Natural killer cell (primary cell): ENCODE data around the gene DIAPH3. TPM values are rescaled to one million over a fixed set of nuclear protein-coding genes. Genes with fewer than 3 reads are reported as not detected.

Source experiments
- ATAC-seq, 3 donors: fragments of 150-1000 bp in 2 of 3; fragments of 200-7000 bp in 1 of 3; cut with Tn5 transposase; 1 replicate in 1 of 3; 2 replicates in 2 of 3; pipeline ENCODE4 v1.10.0; 2021; ENCODE audit warnings: mild to moderate bottlenecking in 2 of 3, moderate library complexity in 2 of 3
- DNase-seq, 2 donors: peaks; one replicate each; pipeline versions ENCODE4 v3.0.0 to v3.0.0-alpha.2; 2013 to 2021; ENCODE audit warnings: mixed read lengths in 1 of 2
- H3K27ac ChIP-seq: one replicate; pipeline ENCODE4 v1.5.1; 2013; ENCODE audit warnings: mild to moderate bottlenecking, low read length
- H3K27me3 ChIP-seq: one replicate; pipeline ENCODE4 v1.6.1; 2013; ENCODE audit warnings: low read length; ENCODE audit not compliant: control insufficient read depth, insufficient read depth
- H3K36me3 ChIP-seq: one replicate; pipeline ENCODE4 v1.6.1; 2013; ENCODE audit warnings: low read length; ENCODE audit not compliant: control insufficient read depth, insufficient read depth
- H3K4me1 ChIP-seq: one replicate; pipeline ENCODE4 v1.6.1; 2013; ENCODE audit warnings: low read length; ENCODE audit not compliant: control insufficient read depth, insufficient read depth
- H3K4me3 ChIP-seq: one replicate; pipeline ENCODE4 v1.5.1; 2013; ENCODE audit warnings: low read length
- H3K9me3 ChIP-seq: one replicate; pipeline ENCODE4 v1.6.1; 2013; ENCODE audit warnings: low read length; ENCODE audit not compliant: control insufficient read depth, insufficient read depth
- H3K27ac Mint-ChIP-seq, 2 donors: one replicate each; pipeline ENCODE4 v1.8.0; 2022; ENCODE audit warnings: mild to moderate bottlenecking in 2 of 2, mixed read lengths in 2 of 2, moderate library complexity in 1 of 2
- H3K27me3 Mint-ChIP-seq, 2 donors: one replicate each; pipeline ENCODE4 v1.8.0; 2022; ENCODE audit warnings: low read depth in 2 of 2, mixed read lengths in 2 of 2
- H3K36me3 Mint-ChIP-seq: one replicate; pipeline ENCODE4 v1.8.0; 2022; ENCODE audit warnings: mixed read lengths
- H3K4me1 Mint-ChIP-seq, 2 donors: one replicate each; pipeline ENCODE4 v1.8.0; 2022; ENCODE audit warnings: mixed read lengths in 2 of 2
- H3K4me3 Mint-ChIP-seq: one replicate; pipeline ENCODE4 v1.8.0; 2022; ENCODE audit warnings: mild to moderate bottlenecking, moderate library complexity, mixed read lengths
- H3K9me3 Mint-ChIP-seq, 2 donors: one replicate each; pipeline ENCODE4 v1.8.0; 2022; ENCODE audit warnings: mixed read lengths in 2 of 2
- CTCF ChIP-seq: fragments of 200-600 bp; IDR thresholded peaks from one replicate; pipeline ENCODE4 v1.8.0; 2022; ENCODE audit warnings: antibody characterized with exemption
- WGBS: methylation state at CpG from one replicate; pipeline ENCODE4 v1.1.7; 2013; ENCODE audit warnings: missing lambda C conversion rate; ENCODE audit not compliant: insufficient coverage; 5-methylcytosine and 5-hydroxymethylcytosine counted together
- intact Hi-C: fragments of 100-400 bp; cut with micrococcal nuclease; formaldehyde crosslinking; loops from one replicate; pipeline ENCODE4 v1.14.2; 2022
- total RNA-seq, 4 donors: library from RNA; stranded (reverse); fragments of 120-200 nt in 1 of 4; gene quantifications; one replicate each; pipeline versions ENCODE4 v1.2.3 to v1.2.4, GENCODE V29; 2013 to 2022

DIAPH3 gene
- total RNA-seq, 3 donors from 2014 or later (not counting 1 experiment from before 2014, with no cell fraction given): 0.54 to 1.0 (median 0.98) TPM

GRCh38 chr13:59982631-59983382 lies 180.9 kb downstream of the DIAPH3 start:
- DNase-seq (no peak), ATAC-seq (no peak)
- no peak for TF ChIP-seq CTCF
- Histone ChIP-seq H3K36me3 (no peaks in the 10 kb centered on the region), H3K9me3 (no peaks in the 10 kb centered on the region), H3K4me1 (no peaks in the 10 kb centered on the region), H3K27ac (no peak overlapping the region), H3K27me3 (no peaks in the 10 kb centered on the region), H3K4me3 (no peak overlapping the region)
- 100% methylated on average over 2 of the region's 7 CpGs for WGBS
- Mint-ChIP-seq H3K36me3 (no peaks in the 10 kb centered on the region), H3K9me3 (peaks cover 0 to under 1% of the 10 kb centered on the region in 2 donors), H3K4me3 (no peak overlapping the region), H3K27me3 (no peaks in the 10 kb centered on the region), H3K27ac (no peak overlapping the region), H3K4me1 (peaks cover 0 to 5% of the 10 kb centered on the region in 2 donors)
- intact Hi-C loops: no loop called here

DNA sequence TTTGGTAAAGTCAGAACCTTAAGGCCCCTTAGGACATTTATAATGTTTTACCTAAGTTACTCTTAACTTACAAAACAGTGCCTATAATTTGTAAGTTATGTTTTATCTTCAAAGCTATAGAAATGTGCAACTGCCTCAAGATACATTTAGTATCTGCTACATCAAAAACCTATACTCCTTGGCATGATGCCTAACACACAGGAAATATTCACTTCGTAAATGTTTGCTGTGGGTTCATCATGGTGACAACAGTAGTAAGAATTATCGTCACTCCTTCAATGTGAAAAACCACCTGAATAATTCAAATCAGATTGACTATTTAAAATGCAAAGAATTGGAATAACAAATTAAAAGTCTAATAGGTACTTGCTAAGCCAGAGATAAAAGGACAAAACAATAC lies 184.1 kb downstream of the DIAPH3 start:
- Histone ChIP-seq H3K36me3 (no peaks in the 10 kb centered on the region), H3K4me1 (no peaks in the 10 kb centered on the region), H3K4me3 (no peak overlapping the region), H3K27me3 (no peaks in the 10 kb centered on the region), H3K9me3 (no peaks in the 10 kb centered on the region), H3K27ac (no peak overlapping the region)
- Mint-ChIP-seq H3K36me3 (no peaks in the 10 kb centered on the region), H3K27me3 (no peaks in the 10 kb centered on the region), H3K4me1 (peaks cover 0 to 5% of the 10 kb centered on the region in 2 donors), H3K9me3 (no peaks in the 10 kb centered on the region), H3K27ac (no peak overlapping the region), H3K4me3 (no peak overlapping the region)
- intact Hi-C loops: no loop called here
- ATAC-seq: peak in 1 of 3 donors; percentile 42
- TF ChIP-seq CTCF: no peak
- peak in 1 of 2 donors; percentile 36 for DNase-seq
- whole genome bisulfite sequencing: 29% methylated on average over 1 of the region's 2 CpGs

GRCh38 chr13:59978862-59979261 lies 184.9 kb downstream of the DIAPH3 start:
- Histone ChIP-seq H3K27ac (no peak overlapping the region), H3K9me3 (no peaks in the 10 kb centered on the region), H3K4me3 (no peak overlapping the region), H3K36me3 (no peaks in the 10 kb centered on the region), H3K4me1 (no peaks in the 10 kb centered on the region), H3K27me3 (no peaks in the 10 kb centered on the region)
- ATAC-seq (no peak), DNase-seq (no peak)
- intact Hi-C loops: no loop called here
- no peak overlapping the region for H3K4me3 Mint-ChIP-seq
- no peaks in the 10 kb centered on the region for H3K9me3 Mint-ChIP-seq
- H3K4me1 Mint-ChIP-seq: peaks cover 0 to 5% of the 10 kb centered on the region in 2 donors
- TF ChIP-seq CTCF: no peak
- no peaks in the 10 kb centered on the region for H3K27me3 Mint-ChIP-seq
- no peaks in the 10 kb centered on the region for H3K36me3 Mint-ChIP-seq
- no peak overlapping the region for H3K27ac Mint-ChIP-seq

DNA sequence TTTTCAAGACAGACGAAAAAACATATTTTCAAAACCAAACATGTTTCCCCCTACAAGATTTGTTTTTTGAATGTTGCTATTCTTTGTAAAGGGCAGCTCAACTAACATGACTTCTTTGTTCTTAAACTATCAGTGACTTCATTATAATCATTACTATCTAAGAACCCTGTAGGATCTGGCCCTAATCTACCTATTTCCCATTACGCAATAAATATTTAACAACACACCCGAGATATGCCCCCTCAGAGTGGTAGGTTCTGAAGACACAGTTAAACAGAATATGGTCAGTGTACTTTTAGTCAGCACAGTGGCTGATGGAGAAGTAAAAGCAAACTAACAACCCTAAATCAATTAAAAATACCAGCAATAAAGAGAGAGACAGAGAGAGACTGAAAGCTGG lies 186.9 kb downstream of the DIAPH3 start:
- Histone ChIP-seq H3K4me3 (no peak overlapping the region), H3K27ac (no peak overlapping the region), H3K27me3 (no peaks in the 10 kb centered on the region), H3K4me1 (no peaks in the 10 kb centered on the region), H3K9me3 (no peaks in the 10 kb centered on the region), H3K36me3 (no peaks in the 10 kb centered on the region)
- no peak overlapping the region for H3K27ac Mint-ChIP-seq
- H3K36me3 Mint-ChIP-seq: no peaks in the 10 kb centered on the region
- DNase-seq (no peak), ATAC-seq (no peak)
- no peak overlapping the region for H3K4me3 Mint-ChIP-seq
- intact Hi-C loops: loop anchor here (2.0 kb wide), 1 partner anchor 32 kb away; no protein-coding TSS in a partner anchor
- H3K27me3 Mint-ChIP-seq: no peaks in the 10 kb centered on the region
- no peaks in the 10 kb centered on the region for H3K9me3 Mint-ChIP-seq
- peaks cover 0 to 5% of the 10 kb centered on the region in 2 donors for H3K4me1 Mint-ChIP-seq
- WGBS: no CpG with 5 or more reads among the region's 3 CpGs
- TF ChIP-seq CTCF: no peak
